ENCODE data around the gene NKIRAS2.

The NKIRAS2 gene

GRCh38 chr17:42019509-42020404, at the start of gene NKIRAS2:
Gene NKIRAS2 (plus strand): TSS chr17:42020090. CDS start chr17:42021578, 1,488 bp downstream.
- DNase-seq: peak; percentile 91 to 92

DNA sequence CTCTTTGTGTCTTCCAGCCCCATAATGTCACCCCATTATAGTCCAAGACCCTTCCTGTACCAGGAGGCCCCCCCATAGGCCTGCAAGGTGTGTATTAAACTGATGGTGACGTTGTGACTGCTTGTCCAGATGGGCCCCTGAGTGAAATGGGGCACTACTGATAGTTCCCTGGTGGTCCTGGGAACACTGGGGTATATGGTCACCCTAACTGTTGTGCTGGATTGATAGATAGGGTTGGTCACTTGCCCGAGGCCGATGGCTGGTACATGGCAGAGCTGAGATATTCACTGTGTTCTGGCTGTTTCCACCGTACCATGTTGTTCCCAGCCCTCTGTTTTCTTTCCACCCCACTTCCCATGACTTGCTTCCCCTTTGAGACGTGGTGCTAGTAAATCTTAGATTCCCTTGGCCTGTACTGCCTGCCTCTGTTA, 49.0 kb upstream of the NKIRAS2 start:
- DNase-seq: no peak

- no peak for DNase-seq
Measured at GRCh38 chr17:41971721-41972523, 48.0 kb upstream of the NKIRAS2 start.

DNA sequence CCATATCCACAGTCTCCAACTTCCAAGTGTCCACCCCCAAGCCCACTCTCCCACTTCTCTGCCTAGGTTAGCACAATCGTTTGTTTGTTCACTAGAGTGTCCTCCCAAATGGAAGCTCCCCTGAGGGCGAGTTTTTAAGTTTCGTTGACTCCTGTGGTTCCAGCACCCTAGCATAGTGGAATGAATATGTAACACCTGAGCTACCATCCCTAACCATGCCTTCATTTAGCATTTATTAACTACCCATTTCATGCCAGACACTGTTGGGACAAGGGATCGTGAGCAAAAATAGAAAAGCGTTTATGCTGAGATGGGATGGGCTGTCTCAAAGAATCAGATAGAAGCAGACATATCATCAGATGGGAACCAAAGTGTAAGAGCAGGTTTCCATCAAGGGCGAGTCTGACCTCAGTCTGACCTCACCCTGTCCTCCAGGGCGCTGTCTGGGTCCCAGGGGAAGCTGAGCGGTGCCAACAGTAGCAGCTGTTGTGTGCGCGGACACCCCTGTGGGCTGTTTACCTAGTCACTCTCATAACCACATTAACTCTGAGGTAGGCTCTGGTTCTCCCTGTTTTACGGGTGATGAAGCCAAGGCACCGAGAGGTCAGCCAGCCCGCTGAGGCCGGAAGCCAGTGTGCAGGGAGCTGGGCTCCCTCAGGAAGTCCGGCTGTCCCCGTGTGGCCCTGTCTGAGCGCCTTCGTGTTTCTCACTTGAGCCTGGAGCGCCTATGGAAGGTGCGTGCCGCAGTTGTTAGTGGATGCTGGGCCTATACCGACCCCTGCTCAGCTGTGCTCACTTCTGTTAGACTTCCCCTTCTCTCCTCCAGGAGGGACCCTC, 47.1 kb upstream of the NKIRAS2 start:
- DNase-seq: no peak

DNA sequence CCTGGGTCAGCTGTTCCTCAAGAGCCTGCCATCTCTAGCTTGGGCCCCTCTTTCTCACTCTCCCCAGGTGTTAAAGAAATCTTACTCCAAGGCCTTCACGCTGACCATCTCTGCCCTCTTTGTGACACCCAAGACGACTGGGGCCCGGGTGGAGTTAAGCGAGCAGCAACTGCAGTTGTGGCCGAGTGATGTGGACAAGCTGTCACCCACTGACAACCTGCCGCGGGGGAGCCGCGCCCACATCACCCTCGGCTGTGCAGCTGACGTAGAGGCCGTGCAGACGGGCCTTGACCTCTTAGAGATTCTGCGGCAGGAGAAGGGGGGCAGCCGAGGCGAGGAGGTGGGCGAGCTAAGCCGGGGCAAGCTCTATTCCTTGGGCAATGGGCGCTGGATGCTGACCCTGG, 46.5 kb upstream of the NKIRAS2 start:
- no peak for DNase-seq

- no peak for DNase-seq
Measured at GRCh38 chr17:41974031-41974430, 45.9 kb upstream of the NKIRAS2 start.

DNA sequence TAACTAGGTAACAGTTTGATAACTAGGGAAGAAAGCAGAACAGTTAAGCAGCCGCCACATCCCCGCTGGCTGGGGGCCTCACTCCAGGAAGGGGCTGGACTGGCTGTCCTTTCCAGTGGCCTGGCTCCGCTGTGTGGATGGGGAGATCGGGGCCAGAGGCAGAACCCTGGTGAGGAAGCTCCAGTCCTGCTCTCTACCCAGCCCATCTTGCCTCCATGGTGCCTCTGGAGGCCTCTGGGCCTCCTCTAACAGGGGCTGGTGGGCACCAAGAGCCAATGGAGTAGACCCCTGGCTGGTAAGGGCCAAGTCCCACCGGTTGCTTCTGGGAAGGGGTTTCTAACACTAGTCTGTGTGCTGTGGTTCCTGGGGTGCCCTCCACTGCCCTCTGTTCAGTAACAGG, 45.2 kb upstream of the NKIRAS2 start:
- no peak for DNase-seq

GRCh38 chr17:41975099-41976083, 44.5 kb upstream of the NKIRAS2 start:
- no peak for DNase-seq

GRCh38 chr17:41976142-41976768, 43.6 kb upstream of the NKIRAS2 start:
- DNase-seq: no peak

- DNase-seq: no peak
Measured at GRCh38 chr17:41977991-41978390, 41.9 kb upstream of the NKIRAS2 start.

DNA sequence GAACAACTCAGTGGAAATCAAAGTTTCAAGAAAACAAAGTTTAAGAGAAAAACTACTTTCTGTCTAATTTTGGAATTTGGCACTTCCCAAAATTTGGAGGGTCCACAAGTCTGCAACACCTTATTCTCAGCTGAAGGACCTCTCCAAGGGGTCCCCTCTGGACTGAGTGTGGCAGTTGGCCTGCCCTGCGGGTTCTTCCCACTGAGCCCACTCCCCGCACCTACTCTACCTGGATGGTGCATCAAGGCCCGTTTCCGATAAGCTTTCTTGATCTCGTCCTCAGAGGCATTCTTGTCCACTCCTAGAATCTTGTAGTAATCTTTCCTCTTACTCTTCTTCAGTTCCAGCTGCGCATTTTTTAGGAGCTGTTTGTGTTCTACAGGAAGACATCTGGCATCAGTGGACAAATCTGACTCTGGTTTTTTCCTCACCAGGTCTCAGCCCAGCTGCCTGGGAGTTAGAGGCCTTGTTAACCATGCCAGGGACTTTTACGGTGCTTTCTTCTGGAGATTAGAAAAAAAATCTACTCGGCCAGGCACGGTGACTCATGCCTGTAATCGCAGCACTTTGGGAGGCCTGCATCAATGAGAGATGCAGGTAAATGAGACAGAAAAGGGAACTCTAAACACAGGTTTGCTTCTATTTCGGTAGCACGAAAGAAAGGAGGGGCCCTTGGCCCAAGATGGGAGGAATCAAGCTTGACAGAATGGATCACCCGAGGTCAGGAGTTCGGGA, 37.7 kb upstream of the NKIRAS2 start:
- no peak for DNase-seq

- no peak for DNase-seq
Measured at GRCh38 chr17:41984454-41984853, 35.4 kb upstream of the NKIRAS2 start.

DNA sequence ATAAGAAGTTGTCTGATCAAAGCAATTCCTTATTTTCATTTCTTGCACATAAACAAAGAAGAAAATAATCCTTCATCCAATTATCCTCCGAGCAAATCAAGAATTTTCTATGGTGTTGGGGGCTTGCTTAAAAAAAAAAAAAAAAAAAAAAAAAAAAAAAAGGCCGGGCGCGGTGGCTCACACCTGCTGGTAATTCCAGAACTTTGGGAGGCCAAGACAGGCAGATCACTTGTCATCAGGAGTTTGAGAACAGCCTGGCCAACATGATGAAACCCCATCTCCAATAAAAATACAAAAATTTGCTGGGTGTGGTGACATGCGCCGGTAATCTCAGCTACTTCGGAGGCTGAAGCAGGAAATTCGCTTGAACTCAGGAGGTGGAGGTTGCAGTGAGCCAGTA, 34.0 kb upstream of the NKIRAS2 start:
- DNase-seq: no peak

DNA sequence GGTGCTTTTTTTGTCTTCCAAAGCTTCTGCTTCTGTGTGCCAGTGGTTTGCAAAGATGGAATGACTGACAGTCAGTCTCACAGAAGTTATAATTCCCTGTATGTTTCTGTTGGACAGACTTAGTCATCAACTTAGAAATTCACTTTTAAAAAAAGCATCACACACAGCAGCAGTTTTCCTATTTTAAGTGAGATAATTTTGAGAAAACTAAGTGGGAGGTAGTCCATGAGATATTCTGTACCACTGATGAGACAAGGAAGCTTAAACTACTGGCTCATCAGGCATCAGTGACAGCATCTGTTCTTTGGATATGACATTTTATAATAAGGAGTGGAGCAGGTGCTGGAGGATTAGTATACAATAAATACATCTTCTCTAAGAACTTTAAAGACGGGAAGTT, 33.3 kb upstream of the NKIRAS2 start:
- no peak for DNase-seq

GRCh38 chr17:41987642-41988041, 32.2 kb upstream of the NKIRAS2 start:
- DNase-seq: no peak

DNA sequence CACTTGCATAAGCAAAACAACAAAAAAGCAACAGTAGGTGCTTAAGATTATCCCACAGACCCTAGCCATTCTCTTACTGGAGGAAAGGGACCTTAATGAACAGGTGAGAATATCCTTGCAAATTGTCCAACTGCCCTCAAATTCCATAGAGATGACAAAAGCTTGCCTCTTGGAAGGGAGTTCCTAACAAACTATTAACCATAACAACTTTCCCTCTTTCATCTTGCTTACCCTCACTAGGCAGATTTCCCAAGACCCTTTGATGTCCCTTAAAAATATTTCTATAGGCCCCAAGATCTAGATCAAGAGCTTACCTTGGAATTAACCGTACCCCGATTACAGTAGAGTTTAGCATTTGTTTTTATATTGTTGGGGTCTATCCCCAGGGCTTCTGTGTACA, 31.5 kb upstream of the NKIRAS2 start:
- no peak for DNase-seq

DNA sequence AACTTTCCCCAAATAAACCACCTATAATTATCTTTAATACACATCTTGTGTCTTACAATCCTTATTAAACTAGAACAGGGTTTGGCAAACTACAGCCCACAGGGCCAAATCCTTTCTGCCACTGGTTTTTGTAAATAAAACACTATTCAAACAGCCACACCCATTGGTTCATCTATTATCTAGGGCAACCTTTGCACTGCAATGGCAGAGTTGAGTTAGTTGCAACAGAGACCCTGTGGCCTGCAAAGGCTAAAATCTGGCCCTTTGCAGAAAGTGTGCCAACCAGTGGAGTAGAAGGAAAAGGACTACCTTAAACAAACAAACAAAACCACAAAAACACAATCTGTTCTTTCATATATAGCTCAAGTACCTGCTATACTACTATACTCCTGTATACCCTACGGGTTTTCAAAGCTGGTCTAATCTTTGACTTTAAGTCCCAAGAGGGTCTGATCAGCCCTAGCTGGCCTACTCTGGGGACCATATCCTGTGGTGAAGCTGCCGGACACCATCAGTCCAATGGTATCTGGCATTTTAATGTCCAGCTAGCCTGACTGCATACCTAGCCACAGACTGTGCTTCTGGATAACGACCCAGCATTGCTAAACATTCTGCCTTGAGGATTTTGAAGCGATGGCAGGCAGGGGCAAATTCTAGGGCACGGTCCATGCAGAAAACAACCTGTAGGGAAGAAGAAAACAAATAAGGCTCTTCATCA, 30.0 kb upstream of the NKIRAS2 start:
- DNase-seq: no peak

DNA sequence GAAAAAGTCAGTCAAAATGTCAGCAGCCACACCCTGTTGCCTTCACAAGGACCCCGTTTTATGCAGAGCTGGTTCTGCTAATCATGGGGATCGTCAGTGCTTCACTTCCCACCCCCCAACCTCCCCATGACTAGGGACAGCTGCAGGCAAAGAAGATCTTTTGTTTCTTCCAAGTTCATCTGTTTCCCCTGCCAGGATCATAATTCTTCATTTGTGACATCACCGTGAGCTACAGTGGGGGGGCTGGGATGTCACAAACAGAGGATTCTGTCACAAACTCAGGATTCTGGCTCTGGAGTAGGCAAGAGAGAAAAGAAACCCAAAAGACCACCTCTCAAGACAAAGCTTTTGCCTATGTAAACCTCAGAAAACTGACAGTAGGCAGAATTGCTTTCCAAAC, 27.3 kb upstream of the NKIRAS2 start:
- DNase-seq: no peak

DNA sequence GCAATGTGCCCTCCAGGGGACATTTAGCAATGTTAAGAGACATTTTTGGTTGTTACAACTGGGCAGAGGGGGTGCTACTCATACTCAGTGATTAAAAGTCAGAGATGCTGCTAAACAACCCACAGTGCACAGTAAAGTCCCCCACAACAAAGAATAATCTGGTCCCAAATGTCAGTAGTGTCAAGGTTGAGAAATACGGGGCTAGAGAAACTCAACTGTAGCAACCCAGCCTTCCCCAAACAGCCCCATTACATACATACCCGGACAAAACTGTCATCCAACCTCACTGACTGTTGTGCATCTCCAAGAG, 23.1 kb upstream of the NKIRAS2 start:
- DNase-seq: no peak

DNA sequence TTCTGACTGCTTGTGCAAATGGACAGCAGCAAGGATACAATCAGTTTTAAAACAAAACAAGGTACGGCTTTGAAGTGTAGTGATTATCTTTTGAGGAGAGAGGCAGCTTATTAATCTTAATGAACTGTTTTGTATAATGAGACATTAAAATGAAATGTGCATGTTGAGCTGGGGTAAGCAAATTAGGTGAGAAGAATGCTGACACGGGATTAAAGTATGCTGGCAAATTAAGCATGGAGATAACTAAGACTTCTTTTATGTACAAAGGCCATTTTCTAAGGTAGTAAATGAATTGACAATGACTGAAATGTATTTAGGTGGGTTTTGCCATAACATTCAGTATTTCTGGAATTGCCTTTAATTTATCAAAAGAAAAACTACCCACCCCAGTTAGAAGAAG, 21.4 kb upstream of the NKIRAS2 start:
- DNase-seq: no peak

All from activated CD4-positive, alpha-beta T cell treated with anti-CD3 and anti-CD28 coated beads for 4 hours (primary cell).